ENCODE results near the gene CNTNAP2. TPM values are rescaled to one million over a fixed set of nuclear protein-coding genes. Genes with fewer than 3 reads are reported as not detected.

Gene CNTNAP2
- total RNA-seq, 1 donor from 2014 or later: 0.59 TPM

- TF ChIP-seq CTCF (IDR thresholded peaks at IDR 0.05): no peak
- Histone ChIP-seq H3K27ac (no peak overlapping the region), H3K4me1 (no peaks in the 10 kb centered on the region), H3K4me3 (no peak overlapping the region), H3K36me3 (no peaks in the 10 kb centered on the region), H3K27me3 (ENCODE audit: low read depth) (no peaks in the 10 kb centered on the region), H3K9me3 (peaks cover 4% of the 10 kb centered on the region)
- no peak for ATAC-seq
- DNase-seq: no peak
- intact Hi-C loops (cut with DNase I): no loop called here
Measured at GRCh38 chr7:147810269-147810668, 1693.7 kb downstream of the CNTNAP2 start.

DNA sequence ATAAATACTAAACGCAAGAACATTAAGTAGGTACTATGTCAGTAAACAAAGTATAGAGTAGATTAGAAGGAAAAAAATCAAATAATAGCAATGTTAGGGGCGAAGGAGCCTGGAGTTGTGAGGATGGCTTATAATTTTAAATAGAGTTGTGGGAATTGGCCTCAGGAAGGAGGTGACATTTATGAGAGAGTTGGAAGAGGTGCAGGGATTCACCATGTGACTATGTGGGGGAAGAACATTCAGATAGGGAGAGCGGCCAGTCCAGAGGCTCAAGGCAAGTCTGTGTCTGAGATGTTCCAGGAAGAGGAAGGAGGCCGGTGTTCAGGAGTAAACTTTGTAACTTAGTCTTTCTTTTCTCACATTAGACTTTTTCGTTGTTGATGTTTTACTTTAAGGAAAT, 1695.3 kb downstream of the CNTNAP2 start:
- no peak for TF ChIP-seq CTCF (IDR thresholded peaks at IDR 0.05)
- no peaks in the 10 kb centered on the region for H3K36me3 ChIP-seq
- intact Hi-C loops (cut with DNase I): no loop called here
- no peak overlapping the region for H3K27ac ChIP-seq
- no peak for DNase-seq
- H3K4me3 ChIP-seq: no peak overlapping the region
- H3K27me3 ChIP-seq (ENCODE audit: low read depth): no peaks in the 10 kb centered on the region
- H3K9me3 ChIP-seq: no peaks in the 10 kb centered on the region
- no peaks in the 10 kb centered on the region for H3K4me1 ChIP-seq
- ATAC-seq: no peak

DNA sequence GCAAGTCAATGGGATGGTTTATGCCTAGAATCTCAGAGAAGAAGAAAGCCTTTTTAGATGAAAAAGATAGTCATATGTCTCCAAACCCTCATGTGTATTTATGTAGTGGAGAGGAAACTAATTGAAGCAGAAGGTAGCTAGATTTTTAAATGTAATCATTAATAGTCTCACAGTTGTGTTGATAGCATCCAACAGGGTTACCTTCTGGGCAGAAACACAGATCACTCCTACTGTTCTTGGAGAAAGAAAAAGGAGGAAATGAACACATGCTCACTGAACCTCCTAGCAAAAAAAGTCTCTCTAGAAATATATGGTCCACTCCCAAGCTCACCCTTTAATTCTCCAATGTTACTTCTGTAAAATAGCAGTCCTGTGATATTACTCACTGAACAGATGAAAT, 1696.7 kb downstream of the CNTNAP2 start:
- H3K9me3 ChIP-seq: no peaks in the 10 kb centered on the region
- no peak overlapping the region for H3K27ac ChIP-seq
- H3K36me3 ChIP-seq: no peaks in the 10 kb centered on the region
- DNase-seq (no peak), ATAC-seq (no peak)
- intact Hi-C loops (cut with DNase I): no loop called here
- no peaks in the 10 kb centered on the region for H3K27me3 ChIP-seq (ENCODE audit: low read depth)
- H3K4me1 ChIP-seq: no peaks in the 10 kb centered on the region
- H3K4me3 ChIP-seq: no peak overlapping the region
- TF ChIP-seq CTCF (IDR thresholded peaks at IDR 0.05): no peak

GRCh38 chr7:147818317-147818716, 1701.7 kb downstream of the CNTNAP2 start:
- Histone ChIP-seq H3K9me3 (no peaks in the 10 kb centered on the region), H3K36me3 (no peaks in the 10 kb centered on the region), H3K27me3 (ENCODE audit: low read depth) (no peaks in the 10 kb centered on the region), H3K4me1 (no peaks in the 10 kb centered on the region), H3K27ac (no peak overlapping the region), H3K4me3 (no peak overlapping the region)
- ATAC-seq: no peak
- intact Hi-C loops (cut with DNase I): no loop called here
- TF ChIP-seq CTCF (IDR thresholded peaks at IDR 0.05): no peak
- DNase-seq: no peak

DNA sequence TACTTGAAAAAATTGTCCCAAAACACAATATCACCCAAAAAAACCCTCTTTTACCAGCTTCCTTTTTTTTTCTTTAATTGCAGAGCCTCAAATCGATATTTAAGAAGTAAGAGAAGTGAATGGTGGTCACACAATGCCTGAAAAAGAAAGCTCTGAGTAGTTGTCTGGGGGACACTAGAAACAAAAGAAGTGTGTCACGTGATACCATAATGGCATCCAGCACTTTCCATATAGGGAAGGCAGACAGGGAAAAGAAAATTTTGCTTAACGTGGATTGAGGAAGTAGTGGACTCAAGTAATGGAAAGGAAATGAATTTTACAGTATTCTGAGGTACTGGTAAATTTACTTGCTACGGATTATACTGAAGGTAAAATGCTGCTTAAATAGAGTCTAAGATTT, 1708.1 kb downstream of the CNTNAP2 start:
- Histone ChIP-seq H3K27ac (no peak overlapping the region), H3K4me1 (no peaks in the 10 kb centered on the region), H3K4me3 (no peak overlapping the region), H3K36me3 (no peaks in the 10 kb centered on the region), H3K9me3 (no peaks in the 10 kb centered on the region), H3K27me3 (ENCODE audit: low read depth) (no peaks in the 10 kb centered on the region)
- ATAC-seq (no peak), DNase-seq (no peak)
- intact Hi-C loops (cut with DNase I): no loop called here
- TF ChIP-seq CTCF (IDR thresholded peaks at IDR 0.05): no peak

DNA sequence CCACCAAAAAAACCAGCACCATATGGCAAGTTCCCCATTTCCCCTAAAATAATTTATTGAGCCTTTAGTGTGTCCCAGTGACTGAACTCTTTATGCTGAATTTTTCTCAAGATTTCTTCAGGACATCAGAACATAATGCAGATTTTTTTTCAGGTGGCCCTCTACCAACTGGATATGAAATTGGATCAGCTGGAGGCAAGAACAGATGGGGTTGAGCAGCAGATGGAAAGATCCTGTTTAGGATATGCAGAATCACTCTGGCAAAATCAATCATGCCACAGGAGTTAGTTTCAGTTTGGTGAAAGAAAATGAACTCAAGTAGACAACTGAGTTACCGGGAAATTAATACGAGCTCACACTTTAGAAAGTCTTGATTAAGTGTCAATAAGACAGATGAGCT, 1712.4 kb downstream of the CNTNAP2 start:
- DNase-seq: no peak
- Histone ChIP-seq H3K36me3 (no peaks in the 10 kb centered on the region), H3K9me3 (no peaks in the 10 kb centered on the region), H3K4me1 (no peaks in the 10 kb centered on the region), H3K4me3 (no peak overlapping the region), H3K27ac (no peak overlapping the region), H3K27me3 (ENCODE audit: low read depth) (no peaks in the 10 kb centered on the region)
- ATAC-seq: no peak
- intact Hi-C loops (cut with DNase I): no loop called here
- no peak for TF ChIP-seq CTCF (IDR thresholded peaks at IDR 0.05)

All from lower lobe of right lung (tissue), 2 donors.